Endothelial cell (in vitro differentiated cells): ENCODE results near the gene SPINT1. TPM values are rescaled to one million over a fixed set of nuclear protein-coding genes. Genes with fewer than 3 reads are reported as not detected.

Experiments used
- DNase-seq: peaks from one replicate; pipeline ENCODE4 v3.0.0; 2021; ENCODE audit warnings: low spot score
- H3K27ac Mint-ChIP-seq: one replicate; pipeline ENCODE4 v1.8.0; 2021; ENCODE audit warnings: mixed read lengths, inconsistent platforms; ENCODE audit not compliant: unreplicated experiment
- H3K27me3 Mint-ChIP-seq: one replicate; pipeline ENCODE4 v1.8.0; 2021; ENCODE audit warnings: mild to moderate bottlenecking, moderate library complexity, mixed read lengths, inconsistent platforms; ENCODE audit not compliant: unreplicated experiment
- H3K36me3 Mint-ChIP-seq: one replicate; pipeline ENCODE4 v1.8.0; 2021; ENCODE audit warnings: mild to moderate bottlenecking, low read depth, mixed read lengths, inconsistent platforms; ENCODE audit not compliant: unreplicated experiment
- H3K4me1 Mint-ChIP-seq: one replicate; pipeline ENCODE4 v1.8.0; 2021; ENCODE audit warnings: mild to moderate bottlenecking, mixed read lengths, inconsistent platforms; ENCODE audit not compliant: unreplicated experiment
- H3K4me3 Mint-ChIP-seq: one replicate; pipeline ENCODE4 v1.8.0; 2021; ENCODE audit warnings: mild to moderate bottlenecking, mixed read lengths, inconsistent platforms; ENCODE audit not compliant: unreplicated experiment
- H3K9me3 Mint-ChIP-seq: one replicate; pipeline ENCODE4 v1.8.0; 2021; ENCODE audit warnings: mixed read lengths, inconsistent platforms; ENCODE audit not compliant: unreplicated experiment
- total RNA-seq: library from RNA; stranded (reverse); fragmentation: NEBNext Ultra II Directional; extraction: Animal tissue kit (Norgen Biotek cat#: 25700); gene quantifications from one replicate; pipeline ENCODE4 v1.2.1, GENCODE V29; 2021; ENCODE audit not compliant: unreplicated experiment
- TF ChIP-seq, protein P1 (sequence below): fragments of 200-600 bp; sonication (generic); IDR thresholded peaks from one replicate; pipeline ENCODE4 v1.5.0; 2021; ENCODE audit warnings: antibody characterized with exemption; ENCODE audit not compliant: unreplicated experiment

SPINT1 gene
- total RNA-seq, 1 donor from 2014 or later = 28.6 TPM

DNA sequence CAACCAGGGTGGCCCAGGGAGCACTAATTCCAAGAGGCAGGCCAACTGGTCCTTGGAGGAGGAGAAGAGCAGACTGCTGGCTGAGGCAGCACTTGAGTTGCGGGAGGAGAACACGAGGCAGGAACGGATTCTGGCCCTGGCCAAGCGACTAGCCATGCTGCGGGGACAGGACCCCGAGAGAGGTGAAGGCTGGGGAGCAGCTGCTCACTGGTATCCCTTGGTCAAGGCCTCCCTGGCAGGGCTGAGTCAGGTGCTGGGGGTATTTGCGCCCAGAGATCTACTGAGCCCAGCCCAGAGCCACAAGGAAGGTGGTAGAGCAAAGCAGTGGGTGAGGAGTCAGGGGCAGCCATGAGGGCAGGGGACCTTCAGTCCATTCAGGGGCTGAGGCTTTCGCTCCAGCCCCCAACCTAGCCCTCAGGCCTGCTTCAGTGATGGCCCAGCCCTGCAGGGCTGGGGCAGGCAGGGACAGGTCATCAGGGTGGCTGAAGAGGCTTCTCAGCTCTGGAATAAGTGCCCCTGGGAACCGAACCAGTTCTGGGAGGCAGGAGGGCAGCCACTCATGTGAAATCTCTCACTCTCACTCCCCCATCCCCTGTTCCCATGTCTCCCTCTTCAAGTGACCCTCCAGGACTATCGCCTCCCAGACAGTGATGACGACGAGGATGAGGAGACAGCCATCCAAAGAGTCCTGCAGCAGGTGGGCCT, 31.0 kb upstream of the SPINT1 start:
- Mint-ChIP-seq H3K27ac (no peak overlapping the region), H3K36me3 (peaks cover 20% of the 10 kb centered on the region), H3K4me1 (peaks cover 11% of the 10 kb centered on the region), H3K4me3 (no peak overlapping the region), H3K9me3 (no peaks in the 10 kb centered on the region), H3K27me3 (peaks cover 7% of the 10 kb centered on the region)
- DNase-seq = no peak
- TF ChIP-seq, protein P1, sequence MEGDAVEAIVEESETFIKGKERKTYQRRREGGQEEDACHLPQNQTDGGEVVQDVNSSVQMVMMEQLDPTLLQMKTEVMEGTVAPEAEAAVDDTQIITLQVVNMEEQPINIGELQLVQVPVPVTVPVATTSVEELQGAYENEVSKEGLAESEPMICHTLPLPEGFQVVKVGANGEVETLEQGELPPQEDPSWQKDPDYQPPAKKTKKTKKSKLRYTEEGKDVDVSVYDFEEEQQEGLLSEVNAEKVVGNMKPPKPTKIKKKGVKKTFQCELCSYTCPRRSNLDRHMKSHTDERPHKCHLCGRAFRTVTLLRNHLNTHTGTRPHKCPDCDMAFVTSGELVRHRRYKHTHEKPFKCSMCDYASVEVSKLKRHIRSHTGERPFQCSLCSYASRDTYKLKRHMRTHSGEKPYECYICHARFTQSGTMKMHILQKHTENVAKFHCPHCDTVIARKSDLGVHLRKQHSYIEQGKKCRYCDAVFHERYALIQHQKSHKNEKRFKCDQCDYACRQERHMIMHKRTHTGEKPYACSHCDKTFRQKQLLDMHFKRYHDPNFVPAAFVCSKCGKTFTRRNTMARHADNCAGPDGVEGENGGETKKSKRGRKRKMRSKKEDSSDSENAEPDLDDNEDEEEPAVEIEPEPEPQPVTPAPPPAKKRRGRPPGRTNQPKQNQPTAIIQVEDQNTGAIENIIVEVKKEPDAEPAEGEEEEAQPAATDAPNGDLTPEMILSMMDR = no peak

DNA sequence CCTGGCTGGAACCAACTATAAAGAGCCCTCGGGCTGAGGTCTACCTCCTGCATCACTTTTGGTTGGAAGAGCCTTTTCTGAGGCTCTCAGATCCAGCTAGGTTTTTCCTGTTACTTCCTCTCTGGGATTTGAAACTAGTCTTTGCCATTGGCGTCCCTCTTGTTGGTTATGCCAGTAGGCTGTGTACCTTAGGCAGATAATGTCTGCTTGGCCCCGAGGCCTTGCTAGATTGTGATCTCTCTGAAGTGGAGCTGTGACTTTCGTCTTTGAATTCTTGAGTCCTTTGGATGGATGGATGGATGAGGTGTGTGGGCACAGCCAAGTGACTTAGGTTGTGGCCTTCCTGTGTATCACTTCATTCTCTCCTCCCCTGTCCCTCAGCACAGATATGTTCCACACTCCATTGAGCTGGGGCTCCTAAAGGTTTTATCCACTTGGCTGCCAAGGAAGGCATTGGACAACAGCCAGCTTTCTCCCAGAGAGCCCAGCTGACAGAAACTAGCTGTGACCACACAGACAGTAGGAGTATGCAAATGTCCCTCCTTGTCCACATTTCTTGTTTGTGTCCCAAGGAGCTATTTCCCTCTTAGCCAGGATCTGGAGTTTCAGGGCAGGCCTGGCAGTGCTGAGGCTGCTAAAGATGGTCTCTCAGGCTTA, 28.7 kb upstream of the SPINT1 start:
- peaks cover 20% of the 10 kb centered on the region for H3K36me3 Mint-ChIP-seq
- TF ChIP-seq, protein P1 = no peak

DNA sequence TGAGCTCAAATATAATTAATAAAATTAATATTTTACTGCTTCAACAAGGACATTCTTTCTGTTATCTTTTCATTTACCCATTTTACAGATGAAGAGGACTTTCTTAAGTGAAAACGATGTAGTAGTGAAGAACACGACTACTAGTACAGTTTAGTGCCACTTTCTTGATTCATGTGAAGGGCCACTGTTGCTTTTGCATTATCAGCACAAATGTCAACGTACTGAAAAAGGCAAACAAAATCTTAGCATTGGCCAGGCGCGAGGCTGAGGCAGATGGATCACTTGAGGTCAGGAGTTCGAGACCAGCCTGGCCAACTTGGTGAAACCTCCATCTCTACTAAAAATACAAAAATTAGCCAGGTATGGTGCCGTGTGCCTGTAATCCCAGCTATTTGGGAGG, 24.8 kb upstream of the SPINT1 start:
- Mint-ChIP-seq H3K9me3 (no peaks in the 10 kb centered on the region), H3K27ac (no peak overlapping the region), H3K27me3 (no peaks in the 10 kb centered on the region), H3K4me3 (no peak overlapping the region), H3K4me1 (peaks cover 7% of the 10 kb centered on the region), H3K36me3 (peaks cover 12% of the 10 kb centered on the region)
- DNase-seq = no peak
- TF ChIP-seq, protein P1 = no peak

More for the DNA sequence above, 28.7 kb upstream of the SPINT1 start:
- Mint-ChIP-seq H3K9me3 (no peaks in the 10 kb centered on the region), H3K27me3 (no peaks in the 10 kb centered on the region), H3K4me1 (peaks cover 5% of the 10 kb centered on the region), H3K4me3 (peak overlapping the region; percentile 26), H3K27ac (no peak overlapping the region)
- no peak for DNase-seq

GRCh38 chr15:40821195-40821594, 22.7 kb upstream of the SPINT1 start:
- no peaks in the 10 kb centered on the region for H3K27me3 Mint-ChIP-seq
- no peak overlapping the region for H3K27ac Mint-ChIP-seq
- H3K36me3 Mint-ChIP-seq = peaks cover under 1% of the 10 kb centered on the region
- H3K9me3 Mint-ChIP-seq = no peaks in the 10 kb centered on the region
- peaks cover 7% of the 10 kb centered on the region for H3K4me1 Mint-ChIP-seq
- TF ChIP-seq, protein P1 = no peak
- no peak for DNase-seq
- no peak overlapping the region for H3K4me3 Mint-ChIP-seq
